ENCODE measurements around the gene LTBP3. TPM values are rescaled to one million over a fixed set of nuclear protein-coding genes. Genes with fewer than 3 reads are reported as not detected.

LTBP3 gene
- total RNA-seq, 2 experiments from 2014 or later: 35.5 to 36.0 TPM

Other genes starting within 250 kb of the LTBP3 start
- under 1 TPM; 0.18 to 0.54 TPM for gene CDC42EP2, start 243.5 kb downstream of the LTBP3 start, total RNA-seq
- 10 to 100 TPM; 50.5 to 54.9 TPM for gene DPF2, start 224.5 kb downstream of the LTBP3 start, total RNA-seq
- under 1 TPM; 0.49 to 0.54 TPM for gene TIGD3, start 203.6 kb downstream of the LTBP3 start, total RNA-seq
- 10 to 100 TPM; 15.4 to 15.7 TPM for gene SLC25A45, start 175.7 kb downstream of the LTBP3 start, total RNA-seq
- gene FRMD8, start 171.7 kb downstream of the LTBP3 start, total RNA-seq: 10 to 100 TPM; 33.1 to 36.3 TPM
- 100 to 1,000 TPM; 136 to 155 TPM for gene NEAT1, start 135.6 kb downstream of the LTBP3 start, total RNA-seq
- 1,000 to 10,000 TPM; 2,463 to 2,829 TPM for gene MALAT1, start 59.3 kb downstream of the LTBP3 start, total RNA-seq
- gene SCYL1, start 33.3 kb downstream of the LTBP3 start, total RNA-seq: 10 to 100 TPM; 70.5 to 80.3 TPM
- 10 to 100 TPM; 59.1 to 63.3 TPM for gene ZNRD2, start 12.1 kb upstream of the LTBP3 start, total RNA-seq
- gene FAM89B, start 14.2 kb upstream of the LTBP3 start, total RNA-seq: 10 to 100 TPM; 13.6 to 15.0 TPM
- 10 to 100 TPM; 55.7 to 60.0 TPM for gene EHBP1L1, start 17.7 kb upstream of the LTBP3 start, total RNA-seq
- under 1 TPM; 0.37 to 0.62 TPM for gene KCNK7, start 37.4 kb upstream of the LTBP3 start, total RNA-seq
- gene MAP3K11, start 55.9 kb upstream of the LTBP3 start, total RNA-seq: 10 to 100 TPM; 51.2 to 54.8 TPM
- 10 to 100 TPM; 40.9 to 42.6 TPM for gene PCNX3, start 57.4 kb upstream of the LTBP3 start, total RNA-seq
- 100 to 1,000 TPM; 123 to 127 TPM for gene SIPA1, start 79.7 kb upstream of the LTBP3 start, total RNA-seq
- 10 to 100 TPM; 69.6 to 71.6 TPM for gene RELA, start 104.6 kb upstream of the LTBP3 start, total RNA-seq
- gene KAT5, start 153.9 kb upstream of the LTBP3 start, total RNA-seq: 10 to 100 TPM; 65.0 to 65.4 TPM
- 100 to 1,000 TPM; 104 to 108 TPM for gene RNASEH2C, start 162.4 kb upstream of the LTBP3 start, total RNA-seq
- gene AP5B1, start 222.6 kb upstream of the LTBP3 start, total RNA-seq: 10 to 100 TPM; 20.4 to 20.6 TPM
- gene OVOL1, start 228.7 kb upstream of the LTBP3 start, total RNA-seq: under 1 TPM; 0.42 to 0.45 TPM